Left ventricle myocardium superior (tissue), 1 donor: ENCODE results near the gene TOP1. TPM values are rescaled to one million over a fixed set of nuclear protein-coding genes. Genes with fewer than 3 reads are reported as not detected.
A peak's percentile ranks its signal among the peaks of the same experiment; 100 is the strongest.
"Not testable (repeated sequence)": the region's sequence is repeated elsewhere in the genome, so short reads cannot be mapped to it uniquely, and the experiment has no call there.

Source experiments
- ATAC-seq: fragments of 200-7000 bp; cut with Tn5 transposase; one replicate; pipeline ENCODE4 v1.9.1; 2020; ENCODE audit warnings: mild to moderate bottlenecking, moderate library complexity
- DNase-seq: peaks from one replicate; pipeline ENCODE4 v3.0.0-alpha.2; 2020
- intact Hi-C: fragments of 100-400 bp; cut with micrococcal nuclease; formaldehyde crosslinking; loops from one replicate; pipeline ENCODE4 v1.11.0; 2022
- total RNA-seq: library from RNA; stranded (reverse); fragmentation: NEBNext Ultra II Directional; extraction: Animal tissue kit (Norgen Biotek cat#: 25700); gene quantifications from one replicate; pipeline ENCODE4 v1.2.1, GENCODE V29; 2021
- donor health status: DM: no; HTN: yes; CAD: no; lungs with severe emphysema.

The TOP1 gene
- total RNA-seq, 1 donor from 2014 or later, result 25.3 TPM

DNA sequence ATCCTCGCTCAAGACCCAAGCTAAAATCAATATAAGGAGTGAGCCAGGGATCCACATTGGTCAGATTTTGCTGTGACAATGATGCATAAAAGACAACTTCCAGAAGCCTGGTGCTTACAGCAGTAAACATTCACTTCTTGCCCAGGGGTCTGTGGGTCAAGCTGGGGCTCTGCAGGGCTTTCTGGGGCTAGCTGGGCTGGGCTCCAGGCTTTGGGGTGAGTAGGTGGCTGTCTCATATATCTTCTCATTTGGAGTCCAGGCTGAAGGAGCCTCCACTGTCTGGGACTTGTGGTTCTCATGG, 25.8 kb upstream of the TOP1 start:
- intact Hi-C loops, result no loop called here
- no peak for ATAC-seq
- DNase-seq, result no peak

DNA sequence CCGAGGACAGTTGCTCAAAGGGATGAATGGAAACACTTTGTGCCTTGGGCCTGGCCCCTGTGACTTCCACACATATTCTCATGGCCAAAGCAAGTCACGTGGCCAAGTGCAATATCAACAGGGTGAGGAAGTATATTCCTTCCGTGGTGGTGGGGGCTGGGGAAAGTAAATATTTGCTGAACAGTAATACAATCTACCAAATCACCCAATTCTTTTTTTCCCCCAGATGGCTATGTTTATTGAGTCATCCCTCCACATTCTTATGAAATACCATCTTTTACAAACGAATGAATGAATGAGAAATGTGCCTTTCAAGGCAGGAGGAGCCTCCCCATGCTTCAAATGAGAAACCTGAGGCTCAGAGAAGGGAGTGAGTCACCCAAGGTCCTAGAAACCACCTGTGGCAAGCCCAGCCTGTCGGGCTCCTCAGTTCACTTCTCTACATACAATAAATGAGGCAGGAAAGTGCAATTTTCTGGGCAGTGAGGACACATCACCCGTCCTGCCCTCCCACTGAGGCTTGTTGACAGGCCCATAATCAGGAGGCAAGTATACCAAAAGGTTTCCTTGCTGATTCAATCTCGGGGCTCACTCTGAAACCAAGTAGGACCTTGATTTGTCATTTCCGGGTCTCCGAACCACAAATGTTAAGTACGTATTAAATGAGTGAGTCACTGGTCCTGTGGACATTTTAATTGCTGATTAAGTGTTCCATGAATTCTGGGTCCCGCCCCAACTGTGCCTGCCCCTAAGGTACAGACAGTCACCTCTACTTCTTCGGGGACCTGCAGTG, 25.3 kb upstream of the TOP1 start:
- DNase-seq, result peak; percentile 55
- ATAC-seq, result peak; percentile 63
- intact Hi-C loops, result no loop called here

DNA sequence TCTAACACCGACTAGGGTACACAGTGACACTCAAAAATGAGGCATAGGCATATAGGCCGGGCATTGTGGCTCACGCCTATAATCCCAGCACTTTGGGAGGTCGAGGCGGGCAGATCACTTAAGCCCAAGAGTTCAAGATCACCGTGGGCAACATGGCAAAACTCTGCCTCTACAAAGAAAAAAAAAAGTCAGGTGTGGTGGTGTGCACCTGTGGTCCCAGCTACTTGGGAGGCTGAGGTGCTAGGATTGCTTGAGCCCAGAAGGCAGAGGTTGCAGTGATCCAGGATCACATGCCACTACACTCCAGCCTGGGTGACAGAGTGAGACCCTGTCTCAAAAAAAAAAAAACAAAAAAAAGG, 24.7 kb upstream of the TOP1 start:
- ATAC-seq, DNase-seq, intact Hi-C loops: not testable (repeated sequence)

DNA sequence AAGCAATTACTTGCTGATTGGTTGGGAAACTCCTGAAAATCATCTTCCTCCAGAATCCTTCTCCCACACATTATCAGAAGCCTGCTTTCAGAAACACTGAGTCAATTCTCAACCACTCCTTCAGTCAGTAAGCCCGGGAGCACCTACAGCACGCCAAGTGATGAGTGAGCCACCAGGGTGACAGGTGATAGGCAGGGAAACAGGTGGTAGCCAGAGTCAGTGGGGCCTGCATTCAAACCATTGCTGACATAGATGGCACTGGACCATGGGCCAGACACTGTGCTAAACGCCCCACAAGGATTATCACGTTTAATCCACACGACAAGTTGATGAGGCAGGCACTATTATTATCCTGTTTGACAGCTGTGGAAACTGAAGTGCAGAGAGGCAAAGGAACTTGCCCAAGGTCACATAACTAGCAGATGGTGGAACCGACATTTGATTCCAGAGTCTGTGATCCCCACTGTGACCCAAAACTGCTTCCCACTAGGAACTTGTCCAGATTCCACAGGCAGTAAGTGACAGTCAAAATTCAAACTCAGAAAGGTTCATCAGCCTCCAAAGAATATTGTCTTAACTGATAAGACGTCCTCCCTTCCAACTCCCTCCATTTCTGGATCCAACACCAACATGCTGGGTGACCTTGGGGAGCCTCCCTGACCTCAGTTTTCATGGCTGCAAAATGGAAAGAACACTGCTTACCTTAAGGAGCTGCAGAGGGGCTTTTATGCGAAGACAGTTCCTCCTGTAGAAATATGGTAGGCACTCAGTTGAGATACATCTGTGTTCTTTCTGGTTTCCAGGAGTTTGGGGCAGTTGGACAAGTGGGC, 23.9 kb upstream of the TOP1 start:
- DNase-seq (no peak), ATAC-seq (peak; percentile 74)
- intact Hi-C loops, result no loop called here

DNA sequence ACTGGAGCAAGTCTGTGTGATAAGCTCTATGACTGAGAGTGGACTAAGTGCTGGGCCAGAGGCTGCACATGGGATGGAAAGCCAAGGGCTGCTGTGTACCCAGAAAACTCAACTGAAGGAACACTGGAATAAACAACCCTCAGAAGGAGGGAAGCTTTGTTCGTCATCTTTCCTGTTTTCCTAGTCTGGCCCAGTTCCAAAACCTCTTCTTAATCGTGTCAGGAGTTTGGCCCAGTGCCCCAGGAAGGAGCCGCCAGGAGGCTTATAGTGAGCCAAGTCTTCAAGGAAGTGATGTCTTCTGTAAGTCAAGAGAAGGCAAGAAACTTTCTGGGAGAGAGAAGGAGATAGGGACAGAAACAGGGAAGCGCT, 23.3 kb upstream of the TOP1 start:
- ATAC-seq (peak; percentile 79), DNase-seq (peak; percentile 89)
- intact Hi-C loops, result no loop called here

- ATAC-seq (no peak), DNase-seq (no peak)
- intact Hi-C loops, result no loop called here
These were observed 22.3 kb upstream of the TOP1 start for GRCh38 chr20:41006126-41006935.

DNA sequence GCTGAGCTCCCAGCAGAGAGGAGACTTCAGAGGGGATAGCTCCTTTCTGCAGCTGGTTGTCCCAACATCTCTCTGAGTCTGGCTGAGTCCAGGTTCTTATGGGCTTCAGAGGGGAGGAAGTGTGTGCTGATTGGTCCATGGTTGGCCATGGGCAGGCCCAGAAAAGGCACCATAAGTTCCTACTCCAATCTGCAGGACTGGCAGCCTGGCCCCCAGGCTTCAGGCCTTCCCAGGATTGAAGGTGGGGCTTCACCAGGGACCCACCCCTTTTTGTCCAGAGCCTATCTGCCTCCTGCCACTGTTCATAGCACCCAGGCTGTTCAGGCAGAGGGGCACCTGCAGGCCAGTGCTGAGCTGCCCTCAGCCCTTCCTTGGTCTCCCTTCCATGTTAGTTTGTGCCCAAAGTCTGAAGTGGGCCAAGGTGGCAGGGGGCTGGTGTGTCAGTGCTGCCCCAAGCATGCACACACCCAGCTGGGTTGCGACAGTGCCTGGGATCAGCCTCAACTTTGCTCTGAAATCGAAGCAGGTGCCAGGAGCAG, 21.6 kb upstream of the TOP1 start:
- intact Hi-C loops, result no loop called here
- ATAC-seq (no peak), DNase-seq (no peak)

DNA sequence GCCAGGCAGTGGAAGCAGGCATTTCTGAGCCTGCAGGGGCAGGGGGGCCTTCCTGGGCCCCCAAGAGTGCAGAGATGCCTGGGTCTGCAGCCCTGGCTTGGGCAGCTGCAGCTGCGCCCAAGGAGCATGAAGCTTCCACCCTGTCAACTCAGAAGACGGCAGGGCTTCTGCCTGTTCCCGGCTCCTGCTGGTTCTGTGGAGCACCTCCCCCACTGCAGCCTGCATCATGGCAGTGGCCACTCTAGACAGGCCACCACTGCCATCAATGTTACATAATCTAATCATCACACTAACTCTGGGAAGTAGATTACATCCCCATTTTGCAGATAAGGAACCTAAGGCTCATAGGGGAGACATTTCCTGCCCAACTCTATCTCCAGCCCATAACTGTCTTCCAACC, 21.1 kb upstream of the TOP1 start:
- no peak for DNase-seq
- intact Hi-C loops, result no loop called here
- ATAC-seq, result no peak

GRCh38 chr20:41009946-41010345, 18.7 kb upstream of the TOP1 start:
- no peak for ATAC-seq

GRCh38 chr20:41011551-41012067, 17.0 kb upstream of the TOP1 start:
- intact Hi-C loops, result no loop called here
- ATAC-seq (peak; percentile 12), DNase-seq (no peak)

More at GRCh38 chr20:41009946-41010345, 18.7 kb upstream of the TOP1 start:
- intact Hi-C loops, result no loop called here
- no peak for DNase-seq

GRCh38 chr20:41014561-41015088, 14.0 kb upstream of the TOP1 start:
- no peak for DNase-seq
- no peak for ATAC-seq
- intact Hi-C loops, result no loop called here

DNA sequence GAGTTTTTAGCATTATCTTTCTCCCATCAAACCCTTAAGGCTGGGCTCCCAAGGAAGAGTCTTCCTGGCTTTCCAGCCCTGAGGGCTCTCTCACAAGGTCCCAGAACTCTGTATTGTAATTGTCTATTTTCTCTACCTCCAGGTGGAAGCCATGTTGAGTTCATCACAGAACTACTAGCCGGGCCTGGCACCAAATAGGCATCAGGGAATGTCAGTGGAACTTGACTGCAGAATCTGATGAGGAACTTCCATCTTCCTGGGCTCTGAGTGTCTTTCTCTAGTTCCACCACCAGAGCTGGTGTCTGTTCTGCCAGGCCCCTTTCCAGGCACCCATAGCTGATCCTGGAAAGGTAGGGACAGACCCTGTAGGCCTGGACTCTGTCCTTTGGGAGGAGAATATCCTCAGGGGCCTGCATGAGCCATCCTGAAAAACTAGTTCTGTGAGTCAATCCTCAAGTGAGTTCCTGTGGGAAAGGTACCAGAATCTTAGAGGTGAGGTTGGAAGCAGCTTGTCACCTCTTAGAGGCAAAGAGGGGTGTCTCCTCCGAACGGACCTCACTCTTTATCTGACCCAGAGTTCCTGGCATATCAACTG, 11.1 kb upstream of the TOP1 start:
- DNase-seq (no peak), ATAC-seq (no peak)
- intact Hi-C loops, result no loop called here

DNA sequence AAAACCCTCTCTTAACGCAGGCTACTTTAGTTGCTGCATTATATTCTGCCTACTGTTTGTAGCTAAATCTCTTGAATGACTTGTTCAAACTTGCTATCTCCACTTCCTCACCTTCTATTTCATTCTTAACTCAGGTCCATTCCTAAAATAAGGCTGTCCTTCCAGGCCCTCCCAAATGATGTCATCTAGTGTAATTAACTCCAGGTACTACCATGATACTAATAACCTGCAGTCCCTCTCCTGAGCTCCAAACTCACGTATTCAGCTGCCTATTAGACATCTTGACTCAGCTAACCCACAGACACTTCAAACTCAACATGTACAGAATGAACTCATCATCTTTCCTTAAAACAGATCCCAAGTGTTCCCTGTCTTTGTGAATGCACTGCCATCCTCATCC, 10.5 kb upstream of the TOP1 start:
- DNase-seq (no peak), ATAC-seq (no peak)
- intact Hi-C loops, result no loop called here

DNA sequence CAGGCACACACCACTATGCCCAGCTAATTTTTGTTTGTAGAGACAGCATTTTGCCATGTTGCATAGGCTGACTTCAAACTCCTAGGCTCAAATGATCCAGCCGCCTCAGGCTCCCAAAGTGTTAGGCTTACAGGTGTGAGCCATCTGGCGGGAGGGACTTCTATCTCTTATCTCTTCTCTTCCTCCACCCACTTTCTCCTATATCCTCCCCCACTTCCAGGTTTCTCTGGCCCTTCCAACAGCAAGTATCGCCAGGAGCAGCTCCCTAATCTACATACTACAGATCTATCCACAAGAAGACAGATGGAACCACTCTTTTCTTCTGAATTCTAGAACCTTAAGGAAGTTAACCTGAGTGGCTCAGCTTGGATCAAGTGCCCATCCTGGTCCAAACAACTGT, 5.1 kb upstream of the TOP1 start:
- DNase-seq, result no peak
- intact Hi-C loops, result no loop called here
- no peak for ATAC-seq

GRCh38 chr20:41027366-41027765, 1.3 kb upstream of the TOP1 start:
- intact Hi-C loops, result no loop called here
- DNase-seq (no peak), ATAC-seq (no peak)

DNA sequence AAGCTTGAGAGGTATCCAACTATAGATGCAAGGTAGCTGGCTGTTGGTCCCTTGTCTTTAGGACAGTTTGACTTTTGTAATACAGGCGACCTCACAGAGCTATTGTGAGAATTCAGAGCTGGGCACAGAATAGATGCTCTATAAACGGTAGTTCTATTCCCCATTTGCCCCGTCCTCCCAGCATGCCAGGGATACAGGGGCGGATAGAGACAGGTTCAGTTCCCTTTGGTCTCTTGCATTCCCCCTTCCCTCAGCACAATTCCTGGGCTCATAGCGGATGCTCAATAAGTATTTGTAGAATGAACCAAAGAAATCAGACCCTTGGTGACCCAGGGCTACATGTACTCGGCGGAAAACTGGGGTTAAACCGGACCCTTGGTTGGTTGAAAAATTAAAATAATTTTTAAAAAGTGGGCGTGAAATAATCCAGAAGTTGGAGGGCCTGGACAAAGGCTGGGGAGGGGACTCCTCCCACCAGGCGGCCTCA, 707 bp upstream of the TOP1 start:
- intact Hi-C loops, result no loop called here

DNA sequence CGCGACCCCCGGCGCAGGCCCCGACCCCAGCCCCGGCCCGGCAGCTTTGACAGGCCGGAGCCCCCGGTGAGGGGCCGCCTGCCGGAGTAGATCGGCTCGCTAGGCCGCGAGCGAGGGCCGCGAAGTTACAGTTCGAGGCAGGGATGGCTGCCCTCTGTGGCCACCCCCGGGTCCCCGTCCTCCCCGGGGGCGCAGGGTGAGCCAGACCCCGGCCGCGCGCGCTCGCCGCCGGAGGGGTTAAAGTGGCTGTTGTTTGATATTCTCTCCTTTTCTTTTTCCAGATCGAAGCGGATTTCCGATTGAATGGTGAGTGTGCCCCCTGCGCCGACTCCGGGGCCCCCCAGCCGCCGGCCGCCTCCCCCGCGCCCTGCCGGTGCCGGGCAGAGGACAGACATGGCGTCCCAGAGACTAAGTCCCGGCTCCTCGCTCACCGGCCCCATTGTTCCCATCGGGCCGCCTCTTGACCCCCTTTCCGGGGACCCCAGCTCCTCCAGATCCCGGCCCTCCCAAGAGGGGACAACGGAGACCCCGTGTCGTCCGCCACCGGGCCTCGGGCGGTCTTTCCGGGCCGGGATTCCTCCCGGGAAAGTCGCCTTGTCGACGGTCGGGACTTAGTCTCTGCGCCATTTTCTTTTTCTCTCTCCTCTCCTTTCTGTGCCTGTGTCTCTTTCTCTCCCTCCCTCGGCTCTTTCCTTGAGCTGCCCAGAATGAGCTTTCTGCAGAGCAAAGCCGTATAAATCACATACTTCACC, 704 bp downstream of the TOP1 start:
- peak; percentile 53 for ATAC-seq
- intact Hi-C loops, result no loop called here

More for the DNA sequence above, 707 bp upstream of the TOP1 start:
- no peak for DNase-seq
- ATAC-seq, result no peak

GRCh38 chr20:41030061-41030460, 1.4 kb downstream of the TOP1 start:
- intact Hi-C loops, result no loop called here
- ATAC-seq (no peak), DNase-seq (no peak)

More for the DNA sequence above, 704 bp downstream of the TOP1 start:
- peak; percentile 60 for DNase-seq
